K562 (cell line): ENCODE measurements around the gene SREBF1. TPM values are rescaled to one million over a fixed set of nuclear protein-coding genes. Genes with fewer than 3 reads are reported as not detected.

Experiments used
- ATAC-seq: fragments of 200-7000 bp; cut with Tn5 transposase; 3 replicates; pipeline ENCODE4 v1.9.1; 2020; ENCODE audit warnings: moderate library complexity
- BruUV-seq: library from RNA; stranded (reverse); fragments of 400-500 nt; replicated peaks from 2 replicates; lab custom pipeline; 2021; lab: Mats Ljungman, UMichigan
- CTCF ChIA-PET: fragments of 300-600 bp; formaldehyde crosslinking; extraction: SDS; loops from one replicate; lab custom pipeline; 2021; ENCODE audit warnings: low intra/inter-chr PET ratio; lab: Yijun Ruan, JAX
- POLR2A ChIA-PET: fragments of 300-600, 350-650 bp; sonication (Branson Sonifier 250); formaldehyde crosslinking; extraction: SDS; loops from one replicate; lab custom pipeline; 2021; ENCODE audit warnings: antibody characterized with exemption, inconsistent platforms; lab: Yijun Ruan, JAX
- DNase-seq, 4 experiments: peaks; one replicate each; pipeline versions ENCODE4 v3.0.0 to v3.0.0-alpha.2; 2011 to 2018; ENCODE audit warnings: low spot score in 3 of 4, mixed read lengths in 3 of 4; ENCODE audit errors: extremely low read depth in 1 of 4
- FAIRE-seq: peaks from 2 replicates; lab custom pipeline; 2011; peaks lifted over from hg19 to GRCh38; lab: Jason Lieb, UNC
- H2AFZ ChIP-seq: 2 replicates; pipeline ENCODE4 v1.6.0; 2011; ENCODE audit warnings: low read depth, low read length, control low read depth, inconsistent platforms
- H3K27ac ChIP-seq: fragments of 200-600 bp; 3 replicates; pipeline ENCODE4 v1.8.0; 2011; ENCODE audit warnings: low read depth, mild to moderate bottlenecking, control low read depth, inconsistent platforms, low read length, moderate library complexity, mixed read lengths; ENCODE audit errors: extremely low read depth
- H3K27me3 ChIP-seq, 2 experiments: fragments of 300-600 bp in 1 of 2; 2 replicates in 1 of 2; 3 replicates in 1 of 2; pipeline versions ENCODE4 v1.6.0 to v1.8.0; 2011; ENCODE audit warnings: inconsistent platforms in 2 of 2, low read length in 2 of 2, mild to moderate bottlenecking in 1 of 2, mixed read lengths in 1 of 2, moderate library complexity in 1 of 2; ENCODE audit not compliant: control insufficient read depth in 2 of 2, insufficient read depth in 2 of 2
- H3K36me3 ChIP-seq: fragments of 300-600 bp; 3 replicates; pipeline ENCODE4 v1.8.0; 2011; ENCODE audit warnings: mild to moderate bottlenecking, low read length, inconsistent platforms; ENCODE audit not compliant: control insufficient read depth, insufficient read depth
- H3K4me1 ChIP-seq, 2 experiments: fragments of 200-600 bp in 1 of 2; replicated peaks in 1 of 2; 2 replicates in 1 of 2; 3 replicates in 1 of 2; pipeline versions ENCODE4 v1.5.1 to v1.8.0; 2011; ENCODE audit warnings: inconsistent platforms in 2 of 2, low read length in 2 of 2, mild to moderate bottlenecking in 1 of 2, mixed read lengths in 1 of 2, moderate library complexity in 1 of 2; ENCODE audit not compliant: control insufficient read depth in 2 of 2, insufficient read depth in 2 of 2
- H3K4me2 ChIP-seq: 2 replicates; pipeline ENCODE4 v1.6.1; 2011; ENCODE audit warnings: low read length, control low read depth, inconsistent platforms, mixed read lengths; ENCODE audit not compliant: insufficient read depth
- H3K4me3 ChIP-seq: fragments of 200-600 bp; sonication (generic), shearing (Covaris generic); 2 replicates; pipeline ENCODE4 v1.5.1; 2016; ENCODE audit warnings: control low read depth, inconsistent platforms
- H3K79me2 ChIP-seq: fragments of 200-600 bp; 3 replicates; pipeline ENCODE4 v1.8.0; 2011; ENCODE audit warnings: low read length, inconsistent platforms; ENCODE audit not compliant: control insufficient read depth, insufficient read depth
- H3K9ac ChIP-seq, 2 experiments: 2 replicates each; pipeline versions ENCODE4 v1.6.0 to v1.6.1; 2011; ENCODE audit warnings: low read depth in 2 of 2, low read length in 2 of 2, control low read depth in 1 of 2, inconsistent platforms in 1 of 2, mild to moderate bottlenecking in 1 of 2, mixed read lengths in 1 of 2; ENCODE audit not compliant: insufficient read depth in 1 of 2
- H3K9me1 ChIP-seq: one replicate; pipeline ENCODE4 v1.6.0; 2011; ENCODE audit warnings: inconsistent platforms, mild to moderate bottlenecking, low read length, moderate library complexity; ENCODE audit not compliant: control insufficient read depth, insufficient read depth
- H3K9me3 ChIP-seq: replicated peaks from 2 replicates; pipeline ENCODE4 v1.5.1; 2011; ENCODE audit warnings: low read depth, low read length, inconsistent platforms; ENCODE audit not compliant: control insufficient read depth, insufficient read depth
- H4K20me1 ChIP-seq: replicated peaks from 2 replicates; pipeline ENCODE4 v1.6.1; 2011; ENCODE audit warnings: low read length, inconsistent platforms, mixed read lengths; ENCODE audit not compliant: control insufficient read depth, insufficient read depth
- ARID2 ChIP-seq: fragments of 450-650 bp; IDR thresholded peaks from 2 replicates; pipeline ENCODE4 v1.6.1; 2017; ENCODE audit warnings: antibody characterized with exemption, mild to moderate bottlenecking
- ETS2 ChIP-seq: IDR thresholded peaks from 2 replicates; pipeline ENCODE4 v1.6.1; 2016; ENCODE audit warnings: borderline replicate concordance, missing genetic modification characterization, mild to moderate bottlenecking, moderate library complexity, missing compliant biosample characterization; ENCODE audit not compliant: poor library complexity, severe bottlenecking
- GTF2A2 ChIP-seq: IDR thresholded peaks from 2 replicates; pipeline ENCODE4 v1.6.1; 2016; ENCODE audit warnings: mild to moderate bottlenecking, missing genetic modification characterization, missing compliant biosample characterization
- HNRNPK ChIP-seq: fragments of 200-400 bp; formaldehyde crosslinking; IDR thresholded peaks from one replicate; pipeline ENCODE4 v1.6.1; 2018; ENCODE audit warnings: mild to moderate bottlenecking, low read depth, low read length; ENCODE audit not compliant: poor library complexity, severe bottlenecking
- MAFG ChIP-seq: fragments of 450-650 bp; conservative IDR thresholded peaks from 2 replicates; pipeline ENCODE4 v1.6.1; 2016; ENCODE audit warnings: missing genetic modification characterization, missing compliant biosample characterization
- MYNN ChIP-seq, 2 experiments: sonication (generic); formaldehyde crosslinking in 1 of 2; IDR thresholded peaks; 2 replicates each; pipeline versions ENCODE4 v1.5.0 to v1.6.1; 2016 to 2020; ENCODE audit warnings: antibody characterized with exemption in 1 of 2, missing genetic modification reagents in 1 of 2
- NBN ChIP-seq: fragments of 450-650 bp; IDR thresholded peaks from 2 replicates; pipeline ENCODE4 v1.6.1; 2016; ENCODE audit warnings: low read depth, mild to moderate bottlenecking
- NRF1 ChIP-seq, 2 experiments: fragments of 450-650 bp; IDR thresholded peaks in 1 of 2; conservative IDR thresholded peaks in 1 of 2; 2 replicates each; pipeline ENCODE4 v1.6.1; 2014; ENCODE audit warnings: mild to moderate bottlenecking in 2 of 2
- PTTG1 ChIP-seq: fragments of 450-650 bp; IDR thresholded peaks from 2 replicates; pipeline ENCODE4 v1.6.1; 2016; ENCODE audit warnings: low read depth, mild to moderate bottlenecking, missing genetic modification characterization, missing compliant biosample characterization
- RFX5 ChIP-seq: IDR thresholded peaks from 2 replicates; pipeline ENCODE4 v1.6.1; 2011; ENCODE audit warnings: low read depth, mild to moderate bottlenecking, improper control_type of control experiment, low read length
- TCF7 ChIP-seq: sonication (generic); IDR thresholded peaks from 2 replicates; pipeline ENCODE4 v1.6.1; 2016; ENCODE audit warnings: antibody characterized with exemption, borderline replicate concordance
- TEAD4 ChIP-seq, 2 experiments: sonication (generic) in 1 of 2; formaldehyde crosslinking in 1 of 2; IDR thresholded peaks; 2 replicates each; pipeline versions ENCODE4 v1.6.1 to v1.8.0; 2012 to 2022; ENCODE audit warnings: borderline replicate concordance in 1 of 2, inconsistent platforms in 1 of 2, low read length in 1 of 2, mild to moderate bottlenecking in 1 of 2, missing genetic modification reagents in 1 of 2
- ZKSCAN1 ChIP-seq: fragments of 150-350 bp; IDR thresholded peaks from 2 replicates; pipeline ENCODE4 v1.6.1; 2016; ENCODE audit warnings: low read depth, low read length
- ZNF561 ChIP-seq: fragments of 450-650 bp; formaldehyde crosslinking; conservative IDR thresholded peaks from 2 replicates; pipeline ENCODE4 v1.4.0; 2020; ENCODE audit warnings: mild to moderate bottlenecking, moderate library complexity
- ZNF830 ChIP-seq: fragments of 250-450 bp; sonication (Bioruptor Pico); IDR thresholded peaks from 2 replicates; pipeline ENCODE4 v1.5.0; 2021; ENCODE audit warnings: mild to moderate bottlenecking
- WGBS: fragments of 100-300 bp; shearing (Covaris generic); methylation state at CpG from one replicate; pipeline ENCODE4 v1.1.6; 2016; ENCODE audit warnings: low coverage, mixed read lengths; ENCODE audit not compliant: insufficient coverage; ENCODE audit errors: missing lambda C conversion rate; 5-methylcytosine and 5-hydroxymethylcytosine counted together
- in situ Hi-C: fragments of 300-500 bp; cut with MboI; formaldehyde crosslinking; loops from 4 replicates; pipeline ENCODE4 v1.15.0; 2018; ENCODE audit warnings: inconsistent platforms, mixed read lengths
- intact Hi-C: fragments of 100-400 bp; cut with micrococcal nuclease; formaldehyde crosslinking; loops from 2 replicates; pipeline ENCODE4 v1.14.2; 2022
- polyA plus RNA-seq, 8 experiments: library from polyadenylated mRNA; depleted of rRNA in 4 of 8; stranded (reverse) in 5 of 8; unstranded in 3 of 8; fragments of >200 nt; fragmentation: Nextera tagmentation in 2 of 8; fragmentation: Illumina TruSeq in 1 of 8; extraction: Ambion mirVana in 2 of 8; extraction: Trizol in 1 of 8; gene quantifications; 2 replicates each; pipeline versions ENCODE4 v1.2.1 to v1.2.3, GENCODE V29; 2011 to 2014; ENCODE audit warnings: inconsistent platforms in 1 of 8, missing spikeins in 1 of 8
- total RNA-seq, 7 experiments: library from RNA; depleted of rRNA in 6 of 7; stranded (reverse); fragments of >200 nt in 6 of 7; fragmentation: Illumina TruSeq in 2 of 7; extraction: Trizol in 2 of 7; gene quantifications; 2 replicates each; pipeline versions ENCODE4 v1.2.1 to v1.2.3, GENCODE V29; 2011 to 2021; ENCODE audit warnings: low replicate concordance in 1 of 7
- TF ChIP-seq, protein P1 (sequence below): sonication (generic); formaldehyde crosslinking; IDR thresholded peaks from 2 replicates; pipeline ENCODE4 v1.8.0; 2022; ENCODE audit warnings: mild to moderate bottlenecking, missing genetic modification reagents
- TF ChIP-seq, protein P2 (sequence below): IDR thresholded peaks from 2 replicates; pipeline ENCODE4 v1.6.1; 2011; ENCODE audit not compliant: insufficient read length; ENCODE audit errors: extremely low read depth
- TF ChIP-seq, protein P3 (sequence below): fragments of 450-650 bp; formaldehyde crosslinking; IDR thresholded peaks from 2 replicates; pipeline ENCODE4 v1.4.0; 2020; ENCODE audit warnings: mild to moderate bottlenecking, moderate library complexity

SREBF1 gene
- total and polyA plus RNA-seq, 9 of the 15 experiments (the other 6 are each of a cell fraction or from before 2014, with no cell fraction given): 1.6 to 169 (median 69.4) TPM

DNA sequence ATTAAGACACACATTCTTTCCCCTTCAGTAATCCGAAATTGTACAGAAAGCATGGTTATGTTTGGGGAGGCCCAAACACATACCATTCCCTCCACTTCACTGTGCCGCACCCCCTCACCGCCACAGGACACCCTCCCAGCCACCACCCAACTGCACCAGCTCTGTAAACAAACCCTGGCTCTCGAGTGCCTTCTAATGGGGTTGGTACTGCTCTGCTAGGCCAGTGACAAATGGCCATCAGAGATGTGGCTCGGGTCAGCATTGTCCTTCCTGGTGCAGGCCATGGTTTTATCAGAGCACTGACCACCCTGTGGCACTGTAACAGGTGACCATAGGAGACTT, 24.0 kb upstream of the SREBF1 start (continued):
- no peak for TF ChIP-seq ZNF561 (CRISPR knock-in tag)
- TF ChIP-seq HNRNPK: no peak
- TF ChIP-seq GTF2A2 (tag): no peak
- no peak for TF ChIP-seq NBN
- TF ChIP-seq, protein P1, sequence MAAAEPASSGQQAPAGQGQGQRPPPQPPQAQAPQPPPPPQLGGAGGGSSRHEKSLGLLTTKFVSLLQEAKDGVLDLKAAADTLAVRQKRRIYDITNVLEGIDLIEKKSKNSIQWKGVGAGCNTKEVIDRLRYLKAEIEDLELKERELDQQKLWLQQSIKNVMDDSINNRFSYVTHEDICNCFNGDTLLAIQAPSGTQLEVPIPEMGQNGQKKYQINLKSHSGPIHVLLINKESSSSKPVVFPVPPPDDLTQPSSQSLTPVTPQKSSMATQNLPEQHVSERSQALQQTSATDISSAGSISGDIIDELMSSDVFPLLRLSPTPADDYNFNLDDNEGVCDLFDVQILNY: no peak
- TF ChIP-seq ETS2: no peak
- no peak for TF ChIP-seq TEAD4 (IDR thresholded peaks at IDR 0.05; ENCODE audit: low read length)
- TF ChIP-seq TEAD4 (CRISPR knock-in tag; IDR thresholded peaks at IDR 0.05; ENCODE audit: borderline replicate concordance): no peak
- no peak for TF ChIP-seq MAFG (tag)

DNA sequence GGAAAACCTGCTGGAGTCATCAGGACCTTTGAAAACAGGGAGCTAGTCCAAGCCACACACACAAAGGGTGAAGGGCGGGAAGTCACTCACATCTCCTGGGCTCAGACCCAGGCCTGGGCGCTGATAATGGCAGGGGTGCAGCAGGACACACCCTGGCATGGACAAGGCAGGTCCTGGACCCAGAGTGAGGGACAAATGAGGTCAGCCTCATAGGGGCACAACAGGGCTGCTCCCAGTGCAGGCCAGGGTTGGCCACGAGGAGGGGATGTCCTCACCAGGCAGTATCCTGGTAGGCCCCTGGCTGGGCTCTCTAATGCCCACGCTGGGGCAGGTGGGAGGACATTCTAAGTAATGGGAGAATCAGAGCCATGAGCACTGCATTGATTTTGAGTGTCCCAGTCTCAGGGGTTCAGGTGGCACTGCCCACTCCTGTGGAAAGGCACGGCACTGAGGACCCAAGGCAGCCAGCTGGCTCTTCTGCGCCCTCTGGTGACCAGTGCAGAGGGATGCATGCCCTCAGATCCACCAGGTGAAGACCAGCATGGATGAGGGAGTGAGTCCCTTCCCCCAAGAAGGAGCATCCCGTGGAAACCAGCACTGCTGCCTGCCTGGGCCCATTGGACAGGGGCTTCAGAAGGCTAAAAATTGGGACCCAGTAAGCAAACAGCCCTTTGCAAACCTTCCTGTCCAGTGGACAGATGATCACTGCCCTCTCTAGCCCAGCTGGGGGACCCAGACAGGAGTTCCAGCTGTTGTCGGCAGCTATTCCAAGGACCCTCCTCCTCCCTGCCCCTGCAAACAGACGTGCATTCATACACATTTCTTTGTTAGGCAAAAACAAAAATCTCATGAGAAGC, 23.4 kb upstream of the SREBF1 start:
- in situ Hi-C loops (loop anchor here (5.0 kb wide), 2 partner anchors 43 to 183 kb away; no protein-coding TSS in a partner anchor), intact Hi-C loops (loop anchor here (1.0 to 2.0 kb wide), 2 partner anchors 48 to 179 kb away; partner anchors contain the start of gene RAI1)
- Histone ChIP-seq H3K9me1 (no peaks in the 10 kb centered on the region), H3K9ac (no peak overlapping the region), H3K36me3 (no peaks in the 10 kb centered on the region), H3K9me3 (no peaks in the 10 kb centered on the region), H3K4me3 (no peak overlapping the region), H3K4me2 (no peak overlapping the region), H2AFZ (no peak overlapping the region), H3K27ac (no peak overlapping the region), H3K79me2 (no peaks in the 10 kb centered on the region), H3K27me3 (no peaks in the 10 kb centered on the region), H3K4me1 (peaks cover 0 to 5% of the 10 kb centered on the region in 2 experiments; a peak in 2 of 5 replicates), H4K20me1 (no peaks in the 10 kb centered on the region)
- no TSS peak for BruUV-seq
- FAIRE-seq (peak; percentile 83), DNase-seq (peak; percentile 65 to 77 (median 75)), ATAC-seq (peak; percentile 96)
- ChIA-PET CTCF (interaction anchor here (0.6 to 3.0 kb wide), 3 partner anchors 48 to 178 kb away, joined by 3 to 24 read pairs (median 7); no protein-coding TSS in a partner anchor), POLR2A (interaction anchor here (0.5 to 1.0 kb wide), 5 partner anchors 15 to 98 kb away, joined by 3 to 6 read pairs (median 4); no protein-coding TSS in a partner anchor)
- 26% methylated on average over 5 of the region's 9 CpGs for WGBS
- TF ChIP-seq ZKSCAN1 (no peak), NRF1 (conservative IDR thresholded peaks at IDR 0.05 in 1 of 2, IDR thresholded peaks at IDR 0.05 in 1 of 2) (no peak), PTTG1 (no peak), ARID2 (peak; percentile 80), ZNF830 (CRISPR knock-in tag) (no peak), RFX5 (no peak), MYNN (IDR thresholded peaks at IDR 0.05) (peak; percentile 74; the same call in 1 of the 2 replicates), MYNN (CRISPR knock-in tag; IDR thresholded peaks at IDR 0.05) (no peak), TCF7 (no peak)
- TF ChIP-seq, protein P2, sequence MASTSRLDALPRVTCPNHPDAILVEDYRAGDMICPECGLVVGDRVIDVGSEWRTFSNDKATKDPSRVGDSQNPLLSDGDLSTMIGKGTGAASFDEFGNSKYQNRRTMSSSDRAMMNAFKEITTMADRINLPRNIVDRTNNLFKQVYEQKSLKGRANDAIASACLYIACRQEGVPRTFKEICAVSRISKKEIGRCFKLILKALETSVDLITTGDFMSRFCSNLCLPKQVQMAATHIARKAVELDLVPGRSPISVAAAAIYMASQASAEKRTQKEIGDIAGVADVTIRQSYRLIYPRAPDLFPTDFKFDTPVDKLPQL: no peak
- TF ChIP-seq, protein P3, sequence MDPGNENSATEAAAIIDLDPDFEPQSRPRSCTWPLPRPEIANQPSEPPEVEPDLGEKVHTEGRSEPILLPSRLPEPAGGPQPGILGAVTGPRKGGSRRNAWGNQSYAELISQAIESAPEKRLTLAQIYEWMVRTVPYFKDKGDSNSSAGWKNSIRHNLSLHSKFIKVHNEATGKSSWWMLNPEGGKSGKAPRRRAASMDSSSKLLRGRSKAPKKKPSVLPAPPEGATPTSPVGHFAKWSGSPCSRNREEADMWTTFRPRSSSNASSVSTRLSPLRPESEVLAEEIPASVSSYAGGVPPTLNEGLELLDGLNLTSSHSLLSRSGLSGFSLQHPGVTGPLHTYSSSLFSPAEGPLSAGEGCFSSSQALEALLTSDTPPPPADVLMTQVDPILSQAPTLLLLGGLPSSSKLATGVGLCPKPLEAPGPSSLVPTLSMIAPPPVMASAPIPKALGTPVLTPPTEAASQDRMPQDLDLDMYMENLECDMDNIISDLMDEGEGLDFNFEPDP (CRISPR knock-in tag): no peak
